GM12878 (cell line): ENCODE results near the gene CIP2A. TPM values are rescaled to one million over a fixed set of nuclear protein-coding genes. Genes with fewer than 3 reads are reported as not detected.

Experiments
- ATAC-seq: fragments of 200-7000 bp; cut with Tn5 transposase; 3 replicates; pipeline ENCODE4 v1.9.1; 2020; ENCODE audit warnings: mild to moderate bottlenecking, moderate library complexity
- BruUV-seq: library from RNA; stranded (reverse); fragments of 400-500 nt; replicated peaks from 2 replicates; lab custom pipeline; 2021; lab: Mats Ljungman, UMichigan
- CTCF ChIA-PET: fragments of 300-600 bp; sonication (Branson Sonifier 250); formaldehyde crosslinking; extraction: SDS; loops from one replicate; lab custom pipeline; 2021; ENCODE audit warnings: inconsistent platforms; lab: Yijun Ruan, JAX
- POLR2A ChIA-PET: fragments of 350-600 bp; formaldehyde crosslinking; extraction: SDS; loops from one replicate; lab custom pipeline; 2021; ENCODE audit warnings: inconsistent platforms; lab: Charles Lee
- RAD21 ChIA-PET: fragments of 300-600 bp; sonication (Branson Sonifier 250); formaldehyde crosslinking; loops from one replicate; lab custom pipeline; 2023; ENCODE audit warnings: antibody characterized with exemption; ENCODE audit not compliant: unreplicated experiment; lab: Charles Lee
- SMC1A ChIA-PET: fragments of 300-600 bp; sonication (Branson Sonifier 250); formaldehyde crosslinking; loops from one replicate; lab custom pipeline; 2023; ENCODE audit not compliant: unreplicated experiment, uncharacterized antibody; lab: Charles Lee
- DNase-seq: peaks from one replicate; pipeline ENCODE4 v3.0.0-alpha.2; 2011; ENCODE audit warnings: low read depth, low spot score
- FAIRE-seq: peaks from 3 replicates; lab custom pipeline; 2011; peaks lifted over from hg19 to GRCh38; lab: Jason Lieb, UNC
- H2AFZ ChIP-seq: 2 replicates; pipeline ENCODE4 v1.6.0; 2011; ENCODE audit warnings: low read depth, low read length, control low read depth; ENCODE audit not compliant: control insufficient read depth
- H3K27ac ChIP-seq: 2 replicates; pipeline ENCODE4 v1.5.1; 2011; ENCODE audit warnings: control low read depth; ENCODE audit not compliant: control insufficient read depth, insufficient read depth
- H3K27me3 ChIP-seq, 2 experiments: replicated peaks in 1 of 2; 2 replicates each; pipeline versions ENCODE4 v1.6.0 to v1.6.1; 2011; ENCODE audit warnings: low read length in 1 of 2; ENCODE audit not compliant: control insufficient read depth in 2 of 2, insufficient read depth in 2 of 2
- H3K36me3 ChIP-seq, 2 experiments: 2 replicates each; pipeline ENCODE4 v1.5.1; 2011; ENCODE audit warnings: low read length in 1 of 2; ENCODE audit not compliant: control insufficient read depth in 2 of 2, insufficient read depth in 2 of 2
- H3K4me1 ChIP-seq: 2 replicates; pipeline ENCODE4 v1.6.1; 2011; ENCODE audit warnings: mild to moderate bottlenecking, low read length, moderate library complexity, mixed read lengths; ENCODE audit not compliant: control insufficient read depth, insufficient read depth
- H3K4me2 ChIP-seq: 2 replicates; pipeline ENCODE4 v1.6.0; 2011; ENCODE audit warnings: control low read depth; ENCODE audit not compliant: control insufficient read depth, insufficient read depth
- H3K4me3 ChIP-seq: fragments of 200-600 bp; sonication (generic); 2 replicates; pipeline ENCODE4 v1.5.1; 2016
- H3K79me2 ChIP-seq: 2 replicates; pipeline ENCODE4 v1.6.0; 2011; ENCODE audit warnings: low read length; ENCODE audit not compliant: control insufficient read depth, insufficient read depth
- H3K9ac ChIP-seq: 2 replicates; pipeline ENCODE4 v1.8.0; 2011; ENCODE audit warnings: low read length, control low read depth, mixed read lengths; ENCODE audit not compliant: control insufficient read depth, insufficient read depth
- H3K9me3 ChIP-seq: replicated peaks from 3 replicates; pipeline ENCODE4 v1.5.1; 2011; ENCODE audit warnings: mild to moderate bottlenecking, low read length; ENCODE audit not compliant: control insufficient read depth, insufficient read depth
- H4K20me1 ChIP-seq: 2 replicates; pipeline ENCODE4 v1.6.0; 2011; ENCODE audit not compliant: control insufficient read depth, insufficient read depth
- ASH2L ChIP-seq: fragments of 300-600, 200-600 bp; sonication (generic); IDR thresholded peaks from 2 replicates; pipeline ENCODE4 v1.6.1; 2017; ENCODE audit warnings: low read depth, mild to moderate bottlenecking, borderline replicate concordance
- FOXM1 ChIP-seq: IDR thresholded peaks from 2 replicates; pipeline ENCODE4 v1.6.1; 2012; ENCODE audit warnings: low read depth, mild to moderate bottlenecking, inconsistent platforms, low read length, moderate library complexity
- GABPA ChIP-seq: IDR thresholded peaks from 2 replicates; pipeline ENCODE4 v1.6.1; 2014; ENCODE audit warnings: antibody characterized with exemption, low read depth, mild to moderate bottlenecking, inconsistent platforms
- HCFC1 ChIP-seq: fragments of 150-350 bp; IDR thresholded peaks from 2 replicates; pipeline ENCODE4 v1.6.1; 2014; ENCODE audit warnings: low read length
- IKZF1 ChIP-seq: fragments of 450-650 bp; conservative IDR thresholded peaks from 2 replicates; pipeline ENCODE4 v1.6.1; 2017; ENCODE audit warnings: antibody characterized with exemption, mild to moderate bottlenecking
- IRF4 ChIP-seq: IDR thresholded peaks from 2 replicates; pipeline ENCODE4 v1.6.1; 2011; ENCODE audit warnings: low read depth, low read length
- NFYB ChIP-seq: IDR thresholded peaks from 2 replicates; pipeline ENCODE4 v1.6.1; 2011; ENCODE audit warnings: low read depth, mild to moderate bottlenecking, low read length, improper control_type of control experiment, moderate library complexity; ENCODE audit not compliant: insufficient read depth
- POLR2A ChIP-seq: IDR thresholded peaks from 2 replicates; pipeline ENCODE4 v1.6.1; 2011; ENCODE audit warnings: low read depth, mild to moderate bottlenecking, low read length
- RAD51 ChIP-seq: fragments of 450-650 bp; IDR thresholded peaks from 2 replicates; pipeline ENCODE4 v1.6.1; 2016; ENCODE audit warnings: moderate library complexity, mild to moderate bottlenecking, inconsistent platforms
- TAF1 ChIP-seq: IDR thresholded peaks from 2 replicates; pipeline ENCODE4 v1.6.1; 2011; ENCODE audit warnings: mild to moderate bottlenecking, low read depth, low read length, borderline replicate concordance
- ZSCAN29 ChIP-seq: fragments of 450-650 bp; IDR thresholded peaks from 2 replicates; pipeline ENCODE4 v1.6.1; 2017; ENCODE audit warnings: mild to moderate bottlenecking, moderate library complexity
- WGBS: methylation state at CpG from one replicate; pipeline ENCODE4 v1.1.6; 2016; ENCODE audit warnings: low lambda C conversion rate; ENCODE audit not compliant: insufficient replicate concordance, insufficient coverage; ENCODE audit errors: missing lambda C conversion rate; 5-methylcytosine and 5-hydroxymethylcytosine counted together
- in situ Hi-C: fragments of 300-500 bp; cut with MboI; formaldehyde crosslinking; loops from 9 replicates; pipeline ENCODE4 v1.14.3; 2018; ENCODE audit warnings: mixed read lengths
- intact Hi-C: fragments of 100-400 bp; cut with micrococcal nuclease; formaldehyde crosslinking; loops from one replicate; pipeline ENCODE4 v1.14.2; 2022; ENCODE audit not compliant: unreplicated experiment
- polyA plus RNA-seq, 11 experiments: library from polyadenylated mRNA; depleted of rRNA in 4 of 11; unstranded in 6 of 11; stranded (reverse) in 5 of 11; fragments of >200 nt; fragmentation: Nextera tagmentation in 4 of 11; fragmentation: Illumina TruSeq in 1 of 11; extraction: Ambion mirVana in 4 of 11; extraction: Trizol in 1 of 11; gene quantifications; 1 replicate in 1 of 11; 2 replicates in 10 of 11; pipeline versions ENCODE4 v1.2.1 to v1.2.3, GENCODE V29; 2011 to 2016; ENCODE audit warnings: inconsistent platforms in 2 of 11, missing spikeins in 2 of 11, low read depth in 1 of 11
- total RNA-seq, 4 experiments: library from RNA; depleted of rRNA in 3 of 4; stranded (reverse); fragments of >200 nt in 3 of 4; fragmentation: Illumina TruSeq in 1 of 4; extraction: Trizol in 1 of 4; gene quantifications; 2 replicates each; pipeline versions ENCODE4 v1.2.1 to v1.2.3, GENCODE V29; 2013 to 2021
- TF ChIP-seq, protein P1 (sequence below): IDR thresholded peaks from 2 replicates; pipeline ENCODE4 v1.6.1; 2012; ENCODE audit warnings: improper control_type of control experiment, low read depth, low read length; ENCODE audit not compliant: insufficient replicate concordance
- TF ChIP-seq, protein P2 (sequence below): IDR thresholded peaks from 2 replicates; pipeline ENCODE4 v1.6.1; 2011; ENCODE audit warnings: low read depth, mild to moderate bottlenecking, low read length, moderate library complexity, borderline replicate concordance; ENCODE audit errors: extremely low read depth

Gene CIP2A
- total and polyA plus RNA-seq, 10 of the 15 experiments (the other 5 are each of a cell fraction or from before 2014, with no cell fraction given): 12.5 to 29.7 (median 26.5) TPM

DNA sequence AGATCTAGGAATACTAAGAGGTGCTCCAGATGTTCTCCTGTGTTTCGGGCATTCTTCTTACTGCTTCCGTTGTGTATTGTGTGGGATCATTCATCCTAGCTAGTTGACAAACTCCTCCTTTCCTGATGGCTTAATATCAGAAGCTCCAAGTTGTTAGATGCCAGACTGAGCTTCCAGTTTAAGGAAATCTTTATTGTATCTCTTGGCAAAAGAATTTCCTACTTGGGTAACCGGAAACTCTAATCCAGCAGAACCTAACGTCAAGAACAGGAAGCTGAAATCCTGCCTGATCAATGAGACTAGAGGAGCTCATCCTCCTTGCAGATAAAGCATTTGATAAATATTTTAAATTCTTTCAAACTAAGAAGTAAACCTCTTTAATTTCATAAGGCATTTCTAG lies 51.2 kb downstream of the CIP2A start:
- ChIA-PET SMC1A (interaction anchor here (0.8 to 3.4 kb wide), 3 partner anchors 14 to 60 kb away, joined by 3 to 11 read pairs (median 4); no protein-coding TSS in a partner anchor), CTCF (interaction anchor here (1.4 kb wide), 1 partner anchor 15 kb away, joined by 7 read pairs; no protein-coding TSS in a partner anchor)
- no peak for FAIRE-seq

More for the DNA sequence above, 51.2 kb downstream of the CIP2A start:
- intact Hi-C loops: no loop called here
- H3K4me2 ChIP-seq: no peak overlapping the region
- POLR2A ChIA-PET: no interaction called here
- 79% methylated on average over 4 of the region's 4 CpGs for WGBS
- no peak for TF ChIP-seq GABPA
- TF ChIP-seq IKZF1: no peak
- no peak for TF ChIP-seq HCFC1
- TF ChIP-seq FOXM1: no peak
- TF ChIP-seq, protein P1, sequence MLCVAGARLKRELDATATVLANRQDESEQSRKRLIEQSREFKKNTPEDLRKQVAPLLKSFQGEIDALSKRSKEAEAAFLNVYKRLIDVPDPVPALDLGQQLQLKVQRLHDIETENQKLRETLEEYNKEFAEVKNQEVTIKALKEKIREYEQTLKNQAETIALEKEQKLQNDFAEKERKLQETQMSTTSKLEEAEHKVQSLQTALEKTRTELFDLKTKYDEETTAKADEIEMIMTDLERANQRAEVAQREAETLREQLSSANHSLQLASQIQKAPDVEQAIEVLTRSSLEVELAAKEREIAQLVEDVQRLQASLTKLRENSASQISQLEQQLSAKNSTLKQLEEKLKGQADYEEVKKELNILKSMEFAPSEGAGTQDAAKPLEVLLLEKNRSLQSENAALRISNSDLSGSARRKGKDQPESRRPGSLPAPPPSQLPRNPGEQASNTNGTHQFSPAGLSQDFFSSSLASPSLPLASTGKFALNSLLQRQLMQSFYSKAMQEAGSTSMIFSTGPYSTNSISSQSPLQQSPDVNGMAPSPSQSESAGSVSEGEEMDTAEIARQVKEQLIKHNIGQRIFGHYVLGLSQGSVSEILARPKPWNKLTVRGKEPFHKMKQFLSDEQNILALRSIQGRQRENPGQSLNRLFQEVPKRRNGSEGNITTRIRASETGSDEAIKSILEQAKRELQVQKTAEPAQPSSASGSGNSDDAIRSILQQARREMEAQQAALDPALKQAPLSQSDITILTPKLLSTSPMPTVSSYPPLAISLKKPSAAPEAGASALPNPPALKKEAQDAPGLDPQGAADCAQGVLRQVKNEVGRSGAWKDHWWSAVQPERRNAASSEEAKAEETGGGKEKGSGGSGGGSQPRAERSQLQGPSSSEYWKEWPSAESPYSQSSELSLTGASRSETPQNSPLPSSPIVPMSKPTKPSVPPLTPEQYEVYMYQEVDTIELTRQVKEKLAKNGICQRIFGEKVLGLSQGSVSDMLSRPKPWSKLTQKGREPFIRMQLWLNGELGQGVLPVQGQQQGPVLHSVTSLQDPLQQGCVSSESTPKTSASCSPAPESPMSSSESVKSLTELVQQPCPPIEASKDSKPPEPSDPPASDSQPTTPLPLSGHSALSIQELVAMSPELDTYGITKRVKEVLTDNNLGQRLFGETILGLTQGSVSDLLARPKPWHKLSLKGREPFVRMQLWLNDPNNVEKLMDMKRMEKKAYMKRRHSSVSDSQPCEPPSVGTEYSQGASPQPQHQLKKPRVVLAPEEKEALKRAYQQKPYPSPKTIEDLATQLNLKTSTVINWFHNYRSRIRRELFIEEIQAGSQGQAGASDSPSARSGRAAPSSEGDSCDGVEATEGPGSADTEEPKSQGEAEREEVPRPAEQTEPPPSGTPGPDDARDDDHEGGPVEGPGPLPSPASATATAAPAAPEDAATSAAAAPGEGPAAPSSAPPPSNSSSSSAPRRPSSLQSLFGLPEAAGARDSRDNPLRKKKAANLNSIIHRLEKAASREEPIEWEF: no peak
- TF ChIP-seq TAF1: no peak
- TF ChIP-seq, protein P2, sequence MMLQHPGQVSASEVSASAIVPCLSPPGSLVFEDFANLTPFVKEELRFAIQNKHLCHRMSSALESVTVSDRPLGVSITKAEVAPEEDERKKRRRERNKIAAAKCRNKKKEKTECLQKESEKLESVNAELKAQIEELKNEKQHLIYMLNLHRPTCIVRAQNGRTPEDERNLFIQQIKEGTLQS: no peak
- no peak for TF ChIP-seq NFYB
- TF ChIP-seq ZSCAN29: no peak
- TF ChIP-seq RAD51: no peak
- TF ChIP-seq POLR2A: no peak
- no peak for TF ChIP-seq ASH2L
- no peak for TF ChIP-seq IRF4
- TF ChIP-seq, all 136 proteins: peak for 0
- H4K20me1 ChIP-seq: no peaks in the 10 kb centered on the region
- RAD21 ChIA-PET: interaction anchor here (3.3 kb wide), 1 partner anchor 14 kb away, joined by 11 read pairs; no protein-coding TSS in a partner anchor
- H3K27ac ChIP-seq: no peak overlapping the region
- no peaks in the 10 kb centered on the region for H3K36me3 ChIP-seq
- no peak overlapping the region for H2AFZ ChIP-seq
- H3K27me3 ChIP-seq: no peaks in the 10 kb centered on the region
- in situ Hi-C loops: no loop called here
- H3K9me3 ChIP-seq: no peaks in the 10 kb centered on the region
- no peak for DNase-seq
- no peak for ATAC-seq
- no peak overlapping the region for H3K9ac ChIP-seq
- no peaks in the 10 kb centered on the region for H3K4me1 ChIP-seq
- no TSS peak for BruUV-seq
- H3K79me2 ChIP-seq: no peaks in the 10 kb centered on the region
- no peak overlapping the region for H3K4me3 ChIP-seq
